ENCODE results near the gene LRRC71.

DNA sequence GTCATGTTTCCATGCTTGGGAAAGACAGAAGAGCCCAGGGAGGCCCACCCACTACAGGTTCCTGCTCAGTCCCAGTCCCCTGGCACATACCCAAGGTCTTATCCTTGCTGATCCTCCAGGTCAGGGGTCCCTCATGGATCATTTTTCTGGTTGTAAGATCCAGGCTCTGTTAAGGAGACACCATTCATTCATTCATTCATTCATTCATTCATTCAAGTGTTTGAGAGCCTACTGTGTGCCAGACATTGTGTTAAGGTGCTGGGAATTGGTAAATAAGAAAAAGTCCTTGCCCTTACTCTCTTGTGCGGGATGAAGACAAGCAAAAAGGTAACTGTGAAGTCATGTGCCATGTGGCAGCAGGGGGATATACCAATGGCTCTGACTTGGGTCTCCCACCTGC lies 23.8 kb downstream of the LRRC71 start:
- TF ChIP-seq POLR2A (IDR thresholded peaks at IDR 0.05; ENCODE audit: low read depth, low read length) (no peak), RFX5 (IDR thresholded peaks at IDR 0.05; ENCODE audit: low read depth, low read length) (no peak), MAFK (IDR thresholded peaks at IDR 0.05; ENCODE audit: low read depth, low read length) (no peak), MAZ (IDR thresholded peaks at IDR 0.05; ENCODE audit: borderline replicate concordance, low read depth, low read length) (no peak), RAD21 (IDR thresholded peaks at IDR 0.05; ENCODE audit: low read length) (no peak), CEBPB (IDR thresholded peaks at IDR 0.05; ENCODE audit: low read depth, low read length) (no peak)
- TF ChIP-seq, protein P1, sequence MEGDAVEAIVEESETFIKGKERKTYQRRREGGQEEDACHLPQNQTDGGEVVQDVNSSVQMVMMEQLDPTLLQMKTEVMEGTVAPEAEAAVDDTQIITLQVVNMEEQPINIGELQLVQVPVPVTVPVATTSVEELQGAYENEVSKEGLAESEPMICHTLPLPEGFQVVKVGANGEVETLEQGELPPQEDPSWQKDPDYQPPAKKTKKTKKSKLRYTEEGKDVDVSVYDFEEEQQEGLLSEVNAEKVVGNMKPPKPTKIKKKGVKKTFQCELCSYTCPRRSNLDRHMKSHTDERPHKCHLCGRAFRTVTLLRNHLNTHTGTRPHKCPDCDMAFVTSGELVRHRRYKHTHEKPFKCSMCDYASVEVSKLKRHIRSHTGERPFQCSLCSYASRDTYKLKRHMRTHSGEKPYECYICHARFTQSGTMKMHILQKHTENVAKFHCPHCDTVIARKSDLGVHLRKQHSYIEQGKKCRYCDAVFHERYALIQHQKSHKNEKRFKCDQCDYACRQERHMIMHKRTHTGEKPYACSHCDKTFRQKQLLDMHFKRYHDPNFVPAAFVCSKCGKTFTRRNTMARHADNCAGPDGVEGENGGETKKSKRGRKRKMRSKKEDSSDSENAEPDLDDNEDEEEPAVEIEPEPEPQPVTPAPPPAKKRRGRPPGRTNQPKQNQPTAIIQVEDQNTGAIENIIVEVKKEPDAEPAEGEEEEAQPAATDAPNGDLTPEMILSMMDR (conservative IDR thresholded peaks at IDR 0.05; ENCODE audit: low read depth, low read length), result no peak
- TF ChIP-seq, protein P2, sequence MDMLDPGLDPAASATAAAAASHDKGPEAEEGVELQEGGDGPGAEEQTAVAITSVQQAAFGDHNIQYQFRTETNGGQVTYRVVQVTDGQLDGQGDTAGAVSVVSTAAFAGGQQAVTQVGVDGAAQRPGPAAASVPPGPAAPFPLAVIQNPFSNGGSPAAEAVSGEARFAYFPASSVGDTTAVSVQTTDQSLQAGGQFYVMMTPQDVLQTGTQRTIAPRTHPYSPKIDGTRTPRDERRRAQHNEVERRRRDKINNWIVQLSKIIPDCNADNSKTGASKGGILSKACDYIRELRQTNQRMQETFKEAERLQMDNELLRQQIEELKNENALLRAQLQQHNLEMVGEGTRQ (IDR thresholded peaks at IDR 0.05; ENCODE audit: low read depth, low read length), result no peak
- TF ChIP-seq, protein P3, sequence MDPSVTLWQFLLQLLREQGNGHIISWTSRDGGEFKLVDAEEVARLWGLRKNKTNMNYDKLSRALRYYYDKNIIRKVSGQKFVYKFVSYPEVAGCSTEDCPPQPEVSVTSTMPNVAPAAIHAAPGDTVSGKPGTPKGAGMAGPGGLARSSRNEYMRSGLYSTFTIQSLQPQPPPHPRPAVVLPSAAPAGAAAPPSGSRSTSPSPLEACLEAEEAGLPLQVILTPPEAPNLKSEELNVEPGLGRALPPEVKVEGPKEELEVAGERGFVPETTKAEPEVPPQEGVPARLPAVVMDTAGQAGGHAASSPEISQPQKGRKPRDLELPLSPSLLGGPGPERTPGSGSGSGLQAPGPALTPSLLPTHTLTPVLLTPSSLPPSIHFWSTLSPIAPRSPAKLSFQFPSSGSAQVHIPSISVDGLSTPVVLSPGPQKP (IDR thresholded peaks at IDR 0.05; ENCODE audit: borderline replicate concordance, low read depth, low read length), result no peak

Measured in IMR-90 (cell line).